NCI-H1105 treated with DMSO at 0.1 percent for 48 hours (cell line): ENCODE data around the gene TOX2.

ENCODE experiments used
- DNase-seq: peaks from one replicate; lab custom pipeline; 2025; lab: John Stamatoyannopoulos, UW

TOX2 gene

GRCh38 chr20:43914311-43915210, at the start of gene TOX2:
Gene TOX2, plus strand, starts transcription at chr20:43914852. Its CDS starts 40 bp downstream, at chr20:43914892.
- peak; percentile 59 for DNase-seq

- no peak for DNase-seq
These were observed 46.6 kb upstream of the TOX2 start for GRCh38 chr20:43868091-43868490.

DNA sequence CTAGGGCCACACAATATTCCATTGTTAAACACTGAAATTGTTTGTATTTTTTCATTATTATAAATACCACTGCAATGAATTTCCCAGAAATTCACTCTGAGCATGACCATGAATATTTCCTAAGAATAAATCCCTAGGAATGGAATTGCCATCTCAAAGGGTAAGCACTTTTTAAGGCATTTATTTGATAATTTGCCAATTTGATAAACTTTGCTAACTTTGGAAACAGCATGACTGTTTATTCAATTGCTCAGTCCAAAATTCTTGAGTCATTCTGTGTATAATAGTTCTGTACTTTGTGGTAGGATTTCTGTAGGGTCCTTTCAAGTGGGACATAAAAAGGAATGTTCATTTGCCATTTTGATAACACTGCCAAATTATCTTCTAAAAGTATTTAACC, 44.2 kb upstream of the TOX2 start:
- DNase-seq = no peak

- DNase-seq = no peak
These were observed 35.9 kb upstream of the TOX2 start for GRCh38 chr20:43878776-43879175.

DNA sequence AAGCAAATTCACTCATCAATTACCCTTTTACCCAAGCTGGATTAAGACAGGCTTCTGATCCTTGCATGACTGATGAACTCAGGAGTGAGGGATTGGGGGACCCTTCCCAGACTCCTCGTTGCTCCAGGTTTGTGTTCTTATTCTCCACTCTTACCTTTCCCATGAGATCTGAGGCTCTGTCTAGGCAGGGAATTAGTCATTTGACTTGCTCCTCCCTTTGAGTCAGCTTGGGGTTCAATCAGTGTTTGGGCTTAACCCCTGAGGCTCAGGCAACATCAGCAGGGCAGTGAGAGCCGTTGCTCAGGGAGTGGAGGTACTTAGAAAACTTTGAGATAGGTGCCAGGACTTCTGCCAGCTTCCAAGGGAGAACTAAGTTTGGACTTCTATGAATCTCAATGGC, 20.7 kb upstream of the TOX2 start:
- no peak for DNase-seq

DNA sequence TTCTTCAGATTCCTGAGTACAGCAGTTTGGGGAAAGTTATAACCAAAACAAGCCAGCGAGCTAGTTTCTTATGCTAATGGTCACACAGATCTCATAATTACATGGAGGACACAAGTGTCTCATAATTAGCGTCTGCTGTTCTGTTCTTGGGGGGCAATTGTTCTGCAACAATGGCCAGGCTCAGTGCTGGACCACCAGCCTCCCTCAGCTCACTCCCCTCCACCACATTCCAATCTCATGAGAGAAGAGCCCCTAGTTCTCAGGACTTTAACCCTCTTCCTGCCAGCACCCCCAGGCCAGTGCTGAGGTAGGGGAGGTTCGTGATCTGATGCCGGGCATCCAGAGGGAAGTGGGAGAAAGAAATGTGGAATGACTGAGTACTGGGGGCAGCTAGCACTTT, 20.2 kb upstream of the TOX2 start:
- no peak for DNase-seq

GRCh38 chr20:43895235-43895634, 19.4 kb upstream of the TOX2 start:
- no peak for DNase-seq

DNA sequence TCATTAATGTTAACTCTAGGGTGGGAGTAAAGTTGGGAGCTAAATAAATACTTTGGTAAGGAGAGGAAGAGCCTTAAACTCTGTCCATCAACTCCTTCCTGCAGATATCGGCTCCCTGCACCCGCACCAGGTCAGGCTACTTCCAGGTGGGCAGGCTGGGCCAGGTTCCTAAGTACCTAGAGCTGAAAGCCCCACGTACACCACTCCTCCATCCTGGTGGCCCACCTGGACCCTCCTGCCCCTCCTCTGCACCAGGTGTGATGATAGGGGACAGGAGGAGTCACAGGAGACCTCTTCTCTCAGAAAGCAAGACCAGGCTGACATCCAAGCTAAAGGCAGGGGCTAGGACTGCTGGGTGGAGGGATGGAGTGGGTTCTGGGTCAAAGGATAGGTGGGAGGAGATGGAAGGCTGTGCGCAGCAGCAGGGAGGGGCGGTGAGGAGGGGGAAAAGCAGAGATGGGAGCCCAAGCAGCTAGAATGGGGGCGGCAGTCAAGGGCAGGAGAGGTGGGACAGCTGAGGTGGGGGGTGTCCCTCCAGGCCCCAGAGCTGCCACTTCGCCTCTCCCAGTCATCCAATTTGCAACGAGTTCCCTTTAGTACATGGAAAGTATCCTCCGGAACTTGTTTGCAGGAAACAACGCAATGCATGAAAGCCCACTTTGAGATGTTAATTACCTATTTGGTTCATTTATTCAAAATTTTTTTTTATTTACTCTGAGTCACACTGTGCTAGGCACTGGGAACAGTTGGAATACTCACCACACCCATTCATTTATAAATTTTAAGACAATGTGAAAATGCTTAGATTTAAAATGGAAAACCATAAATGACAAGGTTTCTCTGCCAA, 15.2 kb upstream of the TOX2 start:
- DNase-seq = no peak

DNA sequence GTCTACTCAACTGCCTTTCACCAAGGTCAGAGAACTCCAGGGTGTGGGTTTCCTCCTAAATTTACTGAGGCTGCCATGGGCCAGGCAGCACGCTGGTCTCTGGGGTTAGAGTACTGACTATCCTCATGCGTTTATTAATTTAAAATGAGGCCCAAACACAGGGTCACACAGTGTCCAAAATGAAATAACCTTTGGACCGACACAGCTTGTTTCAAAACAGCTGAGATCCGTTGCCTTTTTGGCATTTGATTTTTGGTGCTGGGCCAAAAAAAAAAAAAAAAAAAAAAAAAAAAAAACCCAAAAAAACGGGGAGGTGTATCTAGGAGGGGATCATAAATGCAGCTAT, 14.6 kb upstream of the TOX2 start:
- no peak for DNase-seq

GRCh38 chr20:43900496-43900895, 14.2 kb upstream of the TOX2 start:
- DNase-seq = no peak

- no peak for DNase-seq
These were observed 13.4 kb upstream of the TOX2 start for GRCh38 chr20:43901296-43901695.

- DNase-seq = no peak
These were observed 10.5 kb upstream of the TOX2 start for GRCh38 chr20:43903953-43904826.

DNA sequence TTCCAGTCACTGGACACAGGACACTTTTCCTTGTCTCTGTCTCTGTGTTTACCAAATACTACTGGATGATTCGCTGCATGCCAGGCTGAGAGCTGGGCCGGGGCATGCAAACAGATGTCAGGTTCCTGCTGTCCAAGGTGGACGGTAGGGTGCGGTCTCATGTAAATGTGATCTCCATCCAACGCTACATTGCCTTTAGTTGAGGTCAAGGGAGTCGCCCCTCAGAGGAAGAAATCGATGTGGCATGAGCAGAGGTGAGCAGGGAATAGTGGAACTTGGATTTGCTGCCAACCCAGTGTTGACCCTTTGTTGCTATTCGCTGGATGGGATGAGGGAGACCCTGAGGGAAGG, 9.8 kb upstream of the TOX2 start:
- DNase-seq = no peak

DNA sequence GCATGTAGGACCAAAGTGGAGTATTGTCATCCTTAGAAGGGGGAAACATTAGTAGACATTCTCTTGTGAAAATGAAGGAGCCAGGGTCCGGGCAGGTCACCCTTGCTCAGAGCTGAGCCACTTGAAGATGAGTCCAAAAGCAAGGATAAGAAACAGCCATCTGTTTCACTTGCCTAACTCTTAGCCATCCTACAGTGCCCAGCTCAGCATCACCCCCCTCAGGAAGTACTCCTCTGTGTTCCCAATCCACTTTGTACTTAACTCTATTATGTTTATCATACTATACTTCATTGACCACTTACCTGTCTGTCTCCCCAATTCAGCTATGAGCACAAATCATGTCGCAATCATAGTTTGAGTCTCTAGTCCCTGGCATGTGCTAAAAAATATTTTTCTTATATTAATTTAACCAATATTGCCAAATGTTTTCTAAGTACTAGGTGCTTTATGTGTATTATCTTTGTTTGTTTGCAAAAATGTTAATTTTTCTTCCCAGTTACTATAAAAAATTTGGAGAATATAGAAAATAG, 8.1 kb upstream of the TOX2 start:
- DNase-seq = no peak

DNA sequence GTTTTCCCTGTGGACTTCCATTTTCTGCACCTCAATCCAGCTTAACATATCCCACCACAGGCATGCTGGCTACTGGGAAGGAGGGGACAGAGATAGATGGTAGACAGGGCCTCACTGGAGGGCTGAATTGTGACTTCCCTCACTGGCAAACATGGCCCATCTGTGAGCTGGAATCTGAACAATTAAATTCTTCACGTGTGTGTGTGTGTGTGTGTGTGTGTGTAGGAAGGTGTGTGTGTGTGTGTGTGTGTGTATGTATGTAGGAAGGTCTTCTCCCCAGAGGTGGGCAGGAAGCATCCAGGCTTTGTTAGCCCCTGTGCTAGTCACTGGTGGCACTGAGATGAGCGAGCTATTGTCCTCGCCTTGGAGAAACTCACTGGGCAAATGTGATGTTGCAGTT, 5.4 kb upstream of the TOX2 start:
- DNase-seq = no peak

DNA sequence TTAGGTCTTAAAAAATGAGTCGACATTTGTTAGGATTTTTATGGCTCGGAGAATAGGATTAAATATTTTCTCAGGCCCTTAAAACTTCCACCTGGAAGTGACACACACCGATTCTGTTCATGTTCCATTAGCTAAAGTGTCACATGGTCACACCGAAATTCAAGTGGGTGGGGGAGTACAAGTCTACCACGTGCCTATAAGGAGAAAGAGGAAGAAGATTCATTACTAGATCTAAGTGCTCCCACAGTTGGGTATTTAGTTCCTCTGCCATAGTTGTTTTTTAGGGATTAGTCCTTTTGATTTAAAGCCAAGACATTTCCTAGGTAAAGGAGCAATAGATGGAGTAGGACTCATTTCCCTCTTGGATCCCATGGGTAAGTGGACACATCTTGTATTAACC, 4.9 kb upstream of the TOX2 start:
- DNase-seq = no peak

GRCh38 chr20:43910564-43910963, 4.1 kb upstream of the TOX2 start:
- DNase-seq = no peak

DNA sequence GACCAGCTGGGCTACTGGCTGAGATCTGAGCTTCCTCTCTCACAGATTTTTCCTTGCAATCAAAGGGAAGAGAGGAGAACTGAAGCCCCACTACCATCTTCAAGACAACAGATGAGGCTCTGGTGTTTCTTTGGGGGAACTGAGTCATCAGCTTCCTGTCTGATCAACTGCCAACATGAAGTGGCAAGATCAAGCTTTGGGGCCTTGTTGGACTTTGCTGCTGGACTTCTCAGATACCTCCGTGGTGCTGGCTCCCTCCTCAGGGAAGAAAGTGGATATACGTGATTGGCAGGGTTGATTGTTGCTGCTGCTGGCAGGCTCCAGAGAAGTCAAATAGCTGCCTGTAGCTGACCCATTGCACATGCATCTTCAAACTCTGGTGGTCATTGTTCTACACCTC, 3.6 kb upstream of the TOX2 start:
- DNase-seq = no peak

DNA sequence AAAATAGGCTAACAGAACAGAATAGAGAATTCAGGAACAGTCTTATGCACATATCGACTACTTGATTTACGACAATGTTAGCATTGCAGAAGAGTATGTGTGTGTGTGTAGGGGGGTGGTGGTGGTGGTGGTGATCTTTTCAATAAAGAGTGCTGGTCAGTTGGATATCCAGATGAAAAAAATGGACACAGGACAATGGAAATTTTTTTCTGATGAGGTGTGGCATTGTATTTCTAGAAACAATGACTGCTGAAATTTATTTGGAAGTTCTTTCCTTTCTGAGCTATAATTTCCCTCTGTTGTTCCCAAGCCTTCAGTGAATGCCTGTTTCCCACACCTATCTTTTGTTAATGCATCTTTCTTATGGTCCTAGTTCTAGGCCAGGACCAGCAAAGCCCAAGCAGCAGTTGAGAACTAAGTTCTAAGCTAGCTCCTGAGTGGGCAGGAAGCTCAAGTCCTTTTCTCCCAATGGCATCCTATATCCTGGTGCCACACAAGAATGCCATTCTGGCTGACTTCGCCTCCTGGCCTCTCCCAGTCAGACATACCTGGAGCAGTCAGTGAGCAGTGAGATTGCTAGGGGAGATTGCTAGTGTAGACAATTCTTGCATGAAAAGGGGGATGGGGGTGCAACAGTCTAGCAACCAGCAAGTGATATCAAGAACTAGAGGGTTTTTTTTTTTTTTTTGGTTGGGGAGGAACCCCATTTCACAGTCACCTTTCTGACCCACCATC, 1.2 kb upstream of the TOX2 start:
- DNase-seq = no peak

DNA sequence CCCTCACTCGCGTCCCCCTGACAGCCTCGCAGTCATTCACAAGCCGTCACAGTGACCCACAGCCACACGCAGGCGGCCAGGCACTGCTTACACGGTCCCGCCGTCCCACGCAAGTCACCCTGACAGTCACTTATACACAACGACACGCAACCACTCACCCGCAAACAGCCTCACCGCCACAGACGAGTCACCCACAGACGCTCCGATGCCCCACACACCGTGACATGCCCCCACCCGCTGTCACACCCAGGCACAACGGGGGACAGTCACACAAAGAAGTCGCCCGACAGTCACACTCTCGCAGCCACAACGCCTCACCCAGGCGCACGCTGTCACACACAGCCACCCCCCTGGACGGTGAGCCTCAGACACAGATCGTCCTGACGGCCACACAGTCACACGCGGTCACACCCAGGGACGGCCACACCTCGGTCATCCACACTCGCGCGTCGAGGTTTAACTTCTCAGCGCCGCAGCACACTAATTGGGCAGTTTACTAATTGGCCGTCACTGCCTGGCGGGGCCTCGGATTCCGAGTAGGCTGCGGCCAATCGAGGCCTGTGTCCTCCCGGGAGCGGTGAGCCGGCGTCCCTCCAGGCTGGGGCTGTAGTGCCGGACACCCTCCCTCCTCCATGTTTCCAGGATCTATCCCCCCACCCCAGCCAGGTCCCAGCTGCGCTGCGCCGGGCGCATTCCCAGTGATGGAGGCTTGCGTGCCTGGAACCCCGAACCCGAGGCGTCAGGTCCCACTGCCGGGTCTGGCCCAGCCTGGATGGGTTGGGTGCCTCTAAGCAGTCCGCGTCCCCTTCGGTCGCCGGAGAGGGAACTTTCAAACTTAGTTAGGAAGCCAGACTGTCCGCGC, 790 bp downstream of the TOX2 start:
- no peak for DNase-seq
